CD4-positive, alpha-beta T cell (primary cell): ENCODE data around the gene BGN. TPM values are rescaled to one million over a fixed set of nuclear protein-coding genes. Genes with fewer than 3 reads are reported as not detected.

ENCODE experiments used
- ATAC-seq: fragments of 200-7000 bp; cut with Tn5 transposase; one replicate; pipeline ENCODE4 v1.10.0; 2022; ENCODE audit warnings: mild to moderate bottlenecking; ENCODE audit not compliant: poor library complexity
- CTCF ChIA-PET: fragments of 350-600 bp; sonication (Branson Sonifier 250); formaldehyde crosslinking; loops from one replicate; lab custom pipeline; 2021; ENCODE audit warnings: antibody characterized with exemption, inconsistent platforms; lab: Charles Lee
- POLR2A ChIA-PET: fragments of 350-600 bp; sonication (Branson Sonifier 250); formaldehyde crosslinking; loops from one replicate; lab custom pipeline; 2021; ENCODE audit warnings: antibody characterized with exemption, inconsistent platforms; lab: Charles Lee
- DNase-seq, 14 experiments: peaks; one replicate each; pipeline ENCODE4 v3.0.0-alpha.2; 2013 to 2020; ENCODE audit warnings: mixed read lengths in 2 of 14
- H3K27ac ChIP-seq, 2 donors: one replicate each; pipeline versions ENCODE4 v1.5.1 to v1.7.0; 2013; ENCODE audit warnings: low read length in 2 of 2, low read depth in 1 of 2, mild to moderate bottlenecking in 1 of 2
- H3K27me3 ChIP-seq, 2 experiments: 1 replicate in 1 of 2; 2 replicates in 1 of 2; pipeline versions ENCODE4 v1.6.1 to v1.7.0; 2013; ENCODE audit warnings: low read length in 2 of 2, control low read depth in 1 of 2, mild to moderate bottlenecking in 1 of 2, moderate library complexity in 1 of 2; ENCODE audit not compliant: insufficient read depth in 2 of 2, control insufficient read depth in 1 of 2
- H3K36me3 ChIP-seq: one replicate; pipeline ENCODE4 v1.6.1; 2013; ENCODE audit warnings: low read length, control low read depth; ENCODE audit not compliant: insufficient read depth
- H3K4me1 ChIP-seq: one replicate; pipeline ENCODE4 v1.6.1; 2013; ENCODE audit warnings: low read length, control low read depth; ENCODE audit not compliant: insufficient read depth
- H3K4me3 ChIP-seq: one replicate; pipeline ENCODE4 v1.5.1; 2013; ENCODE audit warnings: mild to moderate bottlenecking, low read length, moderate library complexity
- H3K9me3 ChIP-seq, 2 experiments: 1 replicate in 1 of 2; 2 replicates in 1 of 2; pipeline versions ENCODE4 v1.6.1 to v1.7.0; 2013; ENCODE audit warnings: low read length in 2 of 2, mild to moderate bottlenecking in 2 of 2, control low read depth in 1 of 2, moderate library complexity in 1 of 2; ENCODE audit not compliant: control insufficient read depth in 1 of 2, insufficient read depth in 1 of 2
- H3K27ac Mint-ChIP-seq: one replicate; pipeline ENCODE4 v1.8.0; 2020; ENCODE audit warnings: mixed read lengths
- H3K27me3 Mint-ChIP-seq: one replicate; pipeline ENCODE4 v1.8.0; 2021; ENCODE audit warnings: mixed read lengths
- H3K36me3 Mint-ChIP-seq: one replicate; pipeline ENCODE4 v1.8.0; 2021; ENCODE audit warnings: low read depth, mixed read lengths
- H3K4me1 Mint-ChIP-seq: one replicate; pipeline ENCODE4 v1.8.0; 2021; ENCODE audit warnings: low read depth, mixed read lengths
- H3K4me3 Mint-ChIP-seq: one replicate; pipeline ENCODE4 v1.8.0; 2020; ENCODE audit warnings: mild to moderate bottlenecking, mixed read lengths
- H3K9me3 Mint-ChIP-seq: one replicate; pipeline ENCODE4 v1.8.0; 2020; ENCODE audit warnings: mixed read lengths
- intact Hi-C, 2 experiments: fragments of 100-400 bp; cut with DNase I in 1 of 2; cut with micrococcal nuclease in 1 of 2; formaldehyde crosslinking; loops; one replicate each; pipeline versions ENCODE4 v1.15.1 to v1.9.0; 2023 to 2025; cut with DNase I, micrococcal nuclease
- total RNA-seq, 174 experiments: library from RNA in 2 of 174; stranded (reverse) in 2 of 174; gene quantifications; one replicate each; pipeline ENCODE4 v1.2.3 and lab custom pipeline; 2021 to 2026
- TF ChIP-seq, protein P1 (sequence below): fragments of 200-600 bp; IDR thresholded peaks from one replicate; pipeline ENCODE4 v1.8.0; 2022; ENCODE audit warnings: antibody characterized with exemption, mild to moderate bottlenecking

BGN gene
- total RNA-seq, 2 experiments from 2014 or later, result not detected

DNA sequence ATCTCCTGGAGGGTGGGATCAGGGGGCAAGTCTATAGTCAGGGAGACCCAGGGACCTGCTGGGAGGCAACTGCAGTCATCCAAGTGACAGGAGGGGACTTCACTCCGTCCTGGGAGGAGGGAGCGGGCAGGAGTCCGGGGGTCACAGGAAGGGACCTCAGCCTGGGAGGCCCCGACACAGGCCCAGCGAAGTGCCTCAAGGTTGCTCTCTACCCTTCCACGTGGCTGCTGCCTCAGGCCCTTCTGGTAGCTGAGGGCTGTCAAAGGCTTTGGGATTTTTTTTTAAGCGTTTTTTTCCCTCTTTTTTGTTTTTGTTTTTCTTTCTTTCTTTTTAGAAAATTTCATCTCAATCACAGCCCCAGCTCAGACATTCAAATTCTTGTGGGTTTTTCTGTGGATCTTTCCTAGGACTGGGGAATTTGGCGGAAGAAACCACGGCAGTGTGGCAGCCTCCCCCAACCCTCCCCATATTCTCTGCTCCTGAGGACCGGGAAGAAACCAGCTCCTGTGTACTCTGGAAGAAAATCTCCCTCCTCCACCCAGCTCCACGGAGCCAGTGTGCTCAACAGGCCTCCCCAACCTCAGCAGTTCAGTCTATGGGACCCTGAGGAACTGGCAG is 23.0 kb upstream of the BGN start:
- intact Hi-C loops, result loop anchor here (1.0 to 5.0 kb wide), 5 partner anchors 36 to 529 kb away; partner anchors contain the start of genes CCNQ (in 1 of the 2) and ZNF275 (in 1 of the 2)
- TF ChIP-seq, protein P1, sequence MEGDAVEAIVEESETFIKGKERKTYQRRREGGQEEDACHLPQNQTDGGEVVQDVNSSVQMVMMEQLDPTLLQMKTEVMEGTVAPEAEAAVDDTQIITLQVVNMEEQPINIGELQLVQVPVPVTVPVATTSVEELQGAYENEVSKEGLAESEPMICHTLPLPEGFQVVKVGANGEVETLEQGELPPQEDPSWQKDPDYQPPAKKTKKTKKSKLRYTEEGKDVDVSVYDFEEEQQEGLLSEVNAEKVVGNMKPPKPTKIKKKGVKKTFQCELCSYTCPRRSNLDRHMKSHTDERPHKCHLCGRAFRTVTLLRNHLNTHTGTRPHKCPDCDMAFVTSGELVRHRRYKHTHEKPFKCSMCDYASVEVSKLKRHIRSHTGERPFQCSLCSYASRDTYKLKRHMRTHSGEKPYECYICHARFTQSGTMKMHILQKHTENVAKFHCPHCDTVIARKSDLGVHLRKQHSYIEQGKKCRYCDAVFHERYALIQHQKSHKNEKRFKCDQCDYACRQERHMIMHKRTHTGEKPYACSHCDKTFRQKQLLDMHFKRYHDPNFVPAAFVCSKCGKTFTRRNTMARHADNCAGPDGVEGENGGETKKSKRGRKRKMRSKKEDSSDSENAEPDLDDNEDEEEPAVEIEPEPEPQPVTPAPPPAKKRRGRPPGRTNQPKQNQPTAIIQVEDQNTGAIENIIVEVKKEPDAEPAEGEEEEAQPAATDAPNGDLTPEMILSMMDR, result no peak
- Histone ChIP-seq H3K9me3 (no peaks in the 10 kb centered on the region), H3K4me3 (no peak overlapping the region), H3K4me1 (peaks cover 40% of the 10 kb centered on the region), H3K27me3 (no peaks in the 10 kb centered on the region), H3K36me3 (peaks cover 10% of the 10 kb centered on the region), H3K27ac (peak overlapping the region in 1 of 2 donors; percentile 29)
- H3K4me1 Mint-ChIP-seq, result peaks cover 6% of the 10 kb centered on the region
- ATAC-seq, result no peak
- no peaks in the 10 kb centered on the region for H3K36me3 Mint-ChIP-seq
- no peak overlapping the region for H3K4me3 Mint-ChIP-seq
- no peaks in the 10 kb centered on the region for H3K9me3 Mint-ChIP-seq
- ChIA-PET CTCF (interaction anchor here (1.3 to 1.4 kb wide), 5 partner anchors 11 to 530 kb away, joined by 3 to 28 read pairs (median 7); no protein-coding TSS in a partner anchor), POLR2A (no interaction called here)
- no peaks in the 10 kb centered on the region for H3K27me3 Mint-ChIP-seq
- no peak for DNase-seq
- no peak overlapping the region for H3K27ac Mint-ChIP-seq

- ChIA-PET POLR2A (no interaction called here), CTCF (interaction anchor here (1.2 kb wide), 1 partner anchor 34 kb away, joined by 3 read pairs; no protein-coding TSS in a partner anchor)
- DNase-seq (no peak), ATAC-seq (no peak)
- Mint-ChIP-seq H3K4me1 (peaks cover 6% of the 10 kb centered on the region), H3K36me3 (no peaks in the 10 kb centered on the region), H3K27me3 (no peaks in the 10 kb centered on the region), H3K4me3 (no peak overlapping the region), H3K27ac (no peak overlapping the region), H3K9me3 (no peaks in the 10 kb centered on the region)
- H3K36me3 ChIP-seq, result peaks cover 6% of the 10 kb centered on the region
- intact Hi-C loops, result loop anchor here in 1 of 2 experiments (5.0 kb wide), 4 partner anchors 124 to 531 kb away; partner anchors contain the start of genes CCNQ and ZNF275
- H3K27me3 ChIP-seq, result no peaks in the 10 kb centered on the region
- TF ChIP-seq, protein P1, result no peak
- H3K4me3 ChIP-seq, result no peak overlapping the region
- H3K4me1 ChIP-seq, result peaks cover 40% of the 10 kb centered on the region
- H3K27ac ChIP-seq, result no peak overlapping the region
- H3K9me3 ChIP-seq, result no peaks in the 10 kb centered on the region
These were observed 21.7 kb upstream of the BGN start for GRCh38 chrX:153473126-153473525.

GRCh38 chrX:153474266-153474665 is 20.5 kb upstream of the BGN start:
- intact Hi-C loops, result loop anchor here in 1 of 2 experiments (5.0 kb wide), 4 partner anchors 123 to 532 kb away; partner anchors contain the start of genes CCNQ and ZNF275
- H3K27me3 Mint-ChIP-seq, result no peaks in the 10 kb centered on the region

More at GRCh38 chrX:153474266-153474665, 20.5 kb upstream of the BGN start:
- Histone ChIP-seq H3K4me3 (no peak overlapping the region), H3K4me1 (peaks cover 31% of the 10 kb centered on the region), H3K27ac (no peak overlapping the region), H3K27me3 (no peaks in the 10 kb centered on the region), H3K9me3 (no peaks in the 10 kb centered on the region), H3K36me3 (no peaks in the 10 kb centered on the region)
- TF ChIP-seq, protein P1, result no peak
- H3K4me3 Mint-ChIP-seq, result peak overlapping the region; percentile 76
- H3K27ac Mint-ChIP-seq, result peak overlapping the region; percentile 71
- H3K9me3 Mint-ChIP-seq, result no peaks in the 10 kb centered on the region
- no peak for ATAC-seq
- CTCF ChIA-PET, result no interaction called here
- POLR2A ChIA-PET, result no interaction called here
- no peaks in the 10 kb centered on the region for H3K36me3 Mint-ChIP-seq
- DNase-seq, result peak in 1 of 14 experiments; percentile 28
- peaks cover 6% of the 10 kb centered on the region for H3K4me1 Mint-ChIP-seq
